ENCODE results near the gene SPINK5.

Gene SPINK5

DNA sequence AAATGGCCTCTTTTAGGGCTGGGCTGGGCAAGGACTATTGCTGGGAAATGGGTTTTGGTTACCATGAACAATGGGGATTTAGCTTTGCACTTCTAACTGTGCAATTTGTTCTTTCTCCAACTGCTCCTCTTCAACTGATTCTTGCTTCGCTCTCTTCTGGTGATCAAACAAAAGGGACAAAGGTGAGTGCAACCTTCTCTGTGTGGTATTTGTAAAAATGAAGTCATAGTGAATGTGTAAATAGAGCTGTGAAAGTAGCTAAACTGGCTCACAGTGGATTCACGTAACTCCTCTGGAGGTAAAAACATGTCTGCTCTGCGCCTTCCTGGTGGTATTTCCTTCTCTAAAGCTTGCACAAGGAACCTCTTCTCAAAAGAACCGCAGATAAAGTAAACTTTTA lies 83.6 kb downstream of the SPINK5 start:
- TF ChIP-seq, protein P1, sequence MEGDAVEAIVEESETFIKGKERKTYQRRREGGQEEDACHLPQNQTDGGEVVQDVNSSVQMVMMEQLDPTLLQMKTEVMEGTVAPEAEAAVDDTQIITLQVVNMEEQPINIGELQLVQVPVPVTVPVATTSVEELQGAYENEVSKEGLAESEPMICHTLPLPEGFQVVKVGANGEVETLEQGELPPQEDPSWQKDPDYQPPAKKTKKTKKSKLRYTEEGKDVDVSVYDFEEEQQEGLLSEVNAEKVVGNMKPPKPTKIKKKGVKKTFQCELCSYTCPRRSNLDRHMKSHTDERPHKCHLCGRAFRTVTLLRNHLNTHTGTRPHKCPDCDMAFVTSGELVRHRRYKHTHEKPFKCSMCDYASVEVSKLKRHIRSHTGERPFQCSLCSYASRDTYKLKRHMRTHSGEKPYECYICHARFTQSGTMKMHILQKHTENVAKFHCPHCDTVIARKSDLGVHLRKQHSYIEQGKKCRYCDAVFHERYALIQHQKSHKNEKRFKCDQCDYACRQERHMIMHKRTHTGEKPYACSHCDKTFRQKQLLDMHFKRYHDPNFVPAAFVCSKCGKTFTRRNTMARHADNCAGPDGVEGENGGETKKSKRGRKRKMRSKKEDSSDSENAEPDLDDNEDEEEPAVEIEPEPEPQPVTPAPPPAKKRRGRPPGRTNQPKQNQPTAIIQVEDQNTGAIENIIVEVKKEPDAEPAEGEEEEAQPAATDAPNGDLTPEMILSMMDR (IDR thresholded peaks at IDR 0.05; ENCODE audit: low read depth, low read length, missing control alignments), result no peak
- H3K4me3 ChIP-seq (ENCODE audit: low read depth, low read length), result no peak overlapping the region
- no peak for DNase-seq (ENCODE audit: low read depth)

DNA sequence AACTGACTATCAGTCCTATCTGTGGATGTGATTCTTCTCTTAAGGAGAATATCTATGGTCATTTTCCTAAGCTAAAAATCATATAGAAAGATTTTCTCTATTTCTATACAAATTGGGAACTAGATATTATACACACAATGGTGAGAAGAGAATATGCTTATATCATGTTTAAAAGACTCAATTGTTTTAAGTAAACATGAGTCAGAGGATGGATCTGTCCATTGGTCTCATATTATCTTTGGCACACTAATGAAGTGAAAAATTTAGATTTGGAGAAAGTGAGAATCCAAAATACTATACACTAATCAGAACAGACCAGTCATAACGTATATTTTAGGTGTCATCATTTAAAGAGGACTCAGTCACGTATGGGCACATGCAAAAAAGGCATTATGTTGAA lies 88.1 kb downstream of the SPINK5 start:
- TF ChIP-seq, protein P1 (IDR thresholded peaks at IDR 0.05; ENCODE audit: low read depth, low read length, missing control alignments), result no peak
- no peak overlapping the region for H3K4me3 ChIP-seq (ENCODE audit: low read depth, low read length)
- no peak for DNase-seq (ENCODE audit: low read depth)

DNA sequence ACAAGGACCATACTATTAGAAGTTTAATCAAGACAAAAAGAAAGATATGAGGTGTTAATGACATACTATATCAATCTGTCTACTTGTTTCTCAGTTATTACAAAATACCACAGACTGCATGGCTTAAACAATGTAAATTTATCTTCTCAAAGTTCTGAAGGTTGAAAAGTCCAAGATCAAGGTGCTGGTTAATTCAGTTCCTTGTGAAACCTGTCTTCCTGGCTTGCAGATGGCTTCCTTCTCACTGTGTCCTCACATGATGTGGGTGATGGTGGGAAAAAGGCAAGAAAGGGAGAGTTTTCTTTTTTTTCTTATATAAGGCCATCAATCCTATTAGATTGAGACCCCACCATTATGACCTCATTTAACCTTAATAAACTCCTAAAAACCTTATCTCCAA lies 89.0 kb downstream of the SPINK5 start:
- TF ChIP-seq, protein P1 (IDR thresholded peaks at IDR 0.05; ENCODE audit: low read depth, low read length, missing control alignments), result no peak
- no peak overlapping the region for H3K4me3 ChIP-seq (ENCODE audit: low read depth, low read length)
- no peak for DNase-seq (ENCODE audit: low read depth)

DNA sequence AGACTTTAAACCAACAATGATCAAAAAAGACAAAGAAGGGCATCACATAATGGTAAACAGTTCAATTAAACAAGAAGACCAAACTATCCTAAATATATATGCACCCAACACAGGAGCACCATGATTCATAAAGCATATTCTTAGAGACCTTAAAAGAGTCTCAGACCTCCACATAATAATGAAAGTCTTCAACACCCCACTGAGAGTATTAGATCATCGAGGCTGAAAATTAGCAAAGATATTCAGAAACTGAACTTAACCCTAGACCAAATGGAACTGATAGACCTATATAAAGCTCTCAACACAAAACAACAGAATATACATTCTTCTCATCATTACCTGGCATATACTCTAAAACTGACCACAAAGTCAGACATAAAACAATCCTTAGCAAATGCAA lies 92.8 kb downstream of the SPINK5 start:
- no peak for DNase-seq (ENCODE audit: low read depth)
- TF ChIP-seq, protein P1 (IDR thresholded peaks at IDR 0.05; ENCODE audit: low read depth, low read length, missing control alignments), result no peak

DNA sequence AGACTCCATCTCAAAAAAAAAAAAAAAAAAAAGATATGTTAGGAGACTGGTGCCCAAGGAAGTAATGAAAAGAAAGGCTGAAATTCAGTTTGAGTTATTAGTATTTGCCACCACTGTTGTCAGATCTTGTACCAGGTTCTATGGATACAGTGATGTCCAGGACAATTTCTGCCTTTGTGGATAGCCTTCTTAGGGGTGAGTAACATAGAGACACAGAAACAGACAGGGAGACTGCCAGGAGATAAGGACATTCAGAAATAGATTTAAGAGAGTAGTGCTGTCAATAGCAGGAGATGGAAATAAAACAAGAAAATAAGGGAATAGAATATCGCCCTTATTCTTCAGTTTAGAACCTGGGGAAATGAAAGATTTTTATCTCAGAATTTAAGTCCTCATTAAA lies 98.3 kb downstream of the SPINK5 start:
- H3K4me3 ChIP-seq (ENCODE audit: low read depth, low read length), result no peak overlapping the region
- DNase-seq (ENCODE audit: low read depth), result no peak
- TF ChIP-seq, protein P1 (IDR thresholded peaks at IDR 0.05; ENCODE audit: low read depth, low read length, missing control alignments), result no peak

More for the DNA sequence above, 92.8 kb downstream of the SPINK5 start:
- no peak overlapping the region for H3K4me3 ChIP-seq (ENCODE audit: low read depth, low read length)

DNA sequence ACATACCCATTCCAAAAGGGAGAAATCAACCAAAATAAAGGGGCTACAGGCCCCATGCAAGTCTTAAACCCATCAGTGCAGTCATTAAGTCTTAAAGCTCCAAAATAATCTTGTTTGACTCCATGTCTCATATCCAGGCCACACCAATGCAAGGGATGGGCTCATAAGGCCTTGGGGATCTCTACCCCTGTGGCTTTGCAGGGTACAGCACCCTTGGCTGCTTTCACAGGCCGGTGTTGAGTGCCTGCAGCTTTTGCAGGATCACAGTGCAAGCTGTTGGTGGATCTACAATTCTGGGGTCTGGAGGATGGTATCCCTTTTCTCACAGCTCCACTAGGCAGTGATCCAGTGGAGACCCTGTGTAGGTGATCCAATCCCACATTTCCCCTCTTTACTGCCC lies 99.6 kb downstream of the SPINK5 start:
- TF ChIP-seq, protein P1 (IDR thresholded peaks at IDR 0.05; ENCODE audit: low read depth, low read length, missing control alignments), result no peak
- no peak for DNase-seq (ENCODE audit: low read depth)
- no peak overlapping the region for H3K4me3 ChIP-seq (ENCODE audit: low read depth, low read length)

DNA sequence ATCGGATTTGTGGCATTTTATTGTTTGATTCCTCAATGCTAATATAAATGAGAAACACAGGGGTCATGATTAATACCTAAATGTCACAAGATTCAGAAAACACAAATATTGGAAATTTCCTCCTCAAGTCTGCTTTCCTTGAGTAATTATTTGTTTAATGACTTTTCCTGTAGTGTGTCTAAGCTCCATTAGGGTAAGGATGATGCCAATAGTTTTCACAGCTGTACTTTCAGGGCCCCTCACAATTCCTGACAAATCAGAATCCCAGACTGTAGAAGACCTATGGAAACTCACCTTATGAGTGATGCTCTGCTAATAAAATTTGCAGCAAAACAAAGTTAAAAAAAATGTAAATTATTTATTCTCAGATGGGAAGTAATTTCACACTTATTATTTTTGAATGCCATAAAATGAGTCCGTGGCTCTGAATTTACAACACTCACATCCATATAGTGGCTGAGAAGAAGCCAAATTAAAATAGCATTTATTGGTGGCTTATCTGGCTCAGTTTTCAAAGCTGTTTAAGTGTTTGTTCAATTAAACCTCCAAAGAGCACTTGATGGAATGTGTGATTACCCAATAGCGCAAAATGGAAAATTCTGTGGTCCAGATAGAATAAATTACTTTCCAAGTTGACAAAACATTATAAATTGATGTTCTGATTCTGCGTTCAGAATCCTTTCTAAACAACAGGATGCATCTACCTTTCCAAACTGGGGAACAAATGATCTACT lies 102.9 kb downstream of the SPINK5 start:
- no peak overlapping the region for H3K4me3 ChIP-seq (ENCODE audit: low read depth, low read length)
- TF ChIP-seq, protein P1 (IDR thresholded peaks at IDR 0.05; ENCODE audit: low read depth, low read length, missing control alignments), result no peak
- no peak for DNase-seq (ENCODE audit: low read depth)

Data from GM12864 (cell line).